HG03521 (cell line): ENCODE results near the gene LRG1.

ENCODE experiments used
- ATAC-seq: cut with Tn5 transposase; IDR thresholded peaks from one replicate; pipeline ENCODE4 v1.9.1; 2021; ENCODE audit warnings: mild to moderate bottlenecking, moderate library complexity; ENCODE audit not compliant: unreplicated experiment

LRG1 gene

DNA sequence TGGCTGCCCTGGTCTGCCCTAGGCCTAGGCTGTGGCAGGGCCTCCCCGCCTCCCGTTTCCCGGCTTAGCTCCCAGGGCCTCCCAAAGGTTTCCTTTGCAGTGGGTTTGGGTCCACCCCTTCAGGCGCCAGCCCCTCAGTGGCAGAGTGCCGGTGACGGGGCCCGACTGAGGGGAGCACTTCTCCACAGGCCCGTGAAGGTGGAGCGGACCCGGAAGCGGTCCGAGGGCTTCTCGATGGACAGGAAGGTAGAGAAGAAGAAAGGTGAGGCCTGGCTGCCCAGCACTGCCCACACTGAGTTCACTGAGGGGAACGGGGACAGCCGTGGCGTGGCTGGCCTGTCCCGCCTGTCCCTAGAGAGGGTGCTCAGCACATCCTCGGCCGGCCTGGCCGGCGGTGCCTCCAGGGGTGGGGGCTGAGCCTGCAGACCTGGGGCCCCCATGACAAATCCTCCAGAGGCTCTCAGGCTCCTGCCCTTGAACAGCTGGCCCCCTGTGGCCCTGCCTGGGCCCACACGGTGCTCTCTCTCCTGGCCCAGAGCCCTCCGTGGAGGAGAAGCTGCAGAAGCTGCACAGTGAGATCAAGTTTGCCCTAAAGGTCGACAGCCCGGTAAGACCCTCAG is 42.0 kb downstream of the LRG1 start:
- no peak for ATAC-seq

DNA sequence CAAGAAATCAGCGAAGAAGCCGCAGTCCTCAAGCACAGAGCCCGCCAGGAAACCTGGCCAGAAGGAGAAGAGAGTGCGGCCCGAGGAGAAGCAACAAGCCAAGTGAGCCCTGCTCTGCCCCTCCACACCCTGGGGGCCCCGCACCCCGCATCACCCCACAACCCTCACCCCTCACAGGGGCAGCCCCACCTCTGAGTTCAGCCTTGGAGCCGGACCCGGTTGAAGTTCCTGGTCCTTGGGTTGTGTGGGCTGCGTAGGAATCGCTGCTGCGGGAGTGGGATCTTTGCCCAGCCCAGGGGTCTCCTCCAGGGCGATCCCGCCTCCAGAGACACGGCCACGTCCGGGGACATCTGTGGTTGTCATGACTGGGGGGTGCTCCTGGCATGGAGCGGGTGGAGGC is 43.5 kb downstream of the LRG1 start:
- no peak for ATAC-seq

DNA sequence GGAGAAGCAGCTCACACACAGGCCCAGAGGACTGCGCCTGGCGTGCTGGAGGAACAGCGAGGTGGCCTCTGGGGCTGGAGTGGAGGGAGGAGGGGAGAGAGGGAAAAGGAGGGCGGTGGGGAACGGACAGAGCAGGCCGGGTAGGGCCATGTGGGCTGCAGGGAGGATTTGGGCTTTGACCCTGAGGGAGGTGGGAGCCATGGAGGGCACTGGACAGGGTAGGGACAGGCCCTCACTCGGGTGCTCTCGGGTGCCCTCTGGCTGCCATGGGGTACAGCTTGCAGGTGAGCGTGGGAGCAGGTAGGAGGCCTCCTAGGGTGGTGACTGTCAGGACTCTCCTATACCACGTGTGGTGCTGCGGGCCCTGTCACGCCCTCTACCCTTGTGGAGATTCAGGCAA is 44.4 kb downstream of the LRG1 start:
- no peak for ATAC-seq

DNA sequence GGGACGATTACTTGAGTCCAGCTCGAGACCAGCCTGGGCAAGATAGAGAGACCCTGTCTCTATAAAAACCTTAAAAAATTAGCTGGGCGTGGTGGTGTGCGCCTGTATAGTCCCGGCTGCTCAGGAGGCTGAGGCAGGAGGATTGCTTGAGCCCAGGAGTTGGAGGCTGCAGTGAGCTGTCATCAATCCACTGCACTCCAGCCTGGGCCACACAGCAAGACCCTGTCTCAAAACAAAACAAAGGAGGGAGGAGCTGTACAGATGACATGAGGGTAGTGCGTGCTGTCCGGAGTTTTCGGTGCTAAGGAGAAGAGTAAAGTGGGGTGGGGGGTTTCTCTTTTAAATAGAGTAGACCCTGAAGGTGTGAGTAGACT is 45.2 kb downstream of the LRG1 start:
- ATAC-seq: no peak

DNA sequence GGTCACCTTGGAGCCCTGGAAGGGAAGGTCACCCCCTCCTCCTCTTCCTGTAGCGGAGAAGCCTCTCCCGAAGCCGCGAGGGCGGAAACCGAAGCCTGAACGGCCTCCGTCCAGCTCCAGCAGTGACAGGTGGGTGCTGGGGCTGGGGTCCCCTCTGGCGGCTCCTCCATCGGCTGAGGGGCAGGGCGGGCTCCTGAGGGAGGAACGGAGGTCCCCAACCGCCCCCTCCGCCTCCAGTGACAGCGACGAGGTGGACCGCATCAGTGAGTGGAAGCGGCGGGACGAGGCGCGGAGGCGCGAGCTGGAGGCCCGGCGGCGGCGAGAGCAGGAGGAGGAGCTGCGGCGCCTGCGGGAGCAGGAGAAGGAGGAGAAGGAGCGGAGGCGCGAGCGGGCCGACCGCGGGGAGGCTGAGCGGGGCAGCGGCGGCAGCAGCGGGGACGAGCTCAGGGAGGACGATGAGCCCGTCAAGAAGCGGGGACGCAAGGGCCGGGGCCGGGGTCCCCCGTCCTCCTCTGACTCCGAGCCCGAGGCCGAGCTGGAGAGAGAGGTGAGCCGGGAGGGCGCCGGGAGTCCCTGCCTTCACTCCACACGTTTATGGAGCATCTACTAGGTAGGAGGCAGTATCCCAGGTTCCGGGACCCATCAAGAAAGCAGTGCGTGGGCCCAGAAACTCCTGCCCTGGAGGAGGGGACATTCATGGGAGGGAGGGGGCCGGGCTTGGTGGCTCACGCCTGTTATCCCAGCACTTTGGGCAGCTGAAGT is 45.7 kb downstream of the LRG1 start:
- no peak for ATAC-seq

DNA sequence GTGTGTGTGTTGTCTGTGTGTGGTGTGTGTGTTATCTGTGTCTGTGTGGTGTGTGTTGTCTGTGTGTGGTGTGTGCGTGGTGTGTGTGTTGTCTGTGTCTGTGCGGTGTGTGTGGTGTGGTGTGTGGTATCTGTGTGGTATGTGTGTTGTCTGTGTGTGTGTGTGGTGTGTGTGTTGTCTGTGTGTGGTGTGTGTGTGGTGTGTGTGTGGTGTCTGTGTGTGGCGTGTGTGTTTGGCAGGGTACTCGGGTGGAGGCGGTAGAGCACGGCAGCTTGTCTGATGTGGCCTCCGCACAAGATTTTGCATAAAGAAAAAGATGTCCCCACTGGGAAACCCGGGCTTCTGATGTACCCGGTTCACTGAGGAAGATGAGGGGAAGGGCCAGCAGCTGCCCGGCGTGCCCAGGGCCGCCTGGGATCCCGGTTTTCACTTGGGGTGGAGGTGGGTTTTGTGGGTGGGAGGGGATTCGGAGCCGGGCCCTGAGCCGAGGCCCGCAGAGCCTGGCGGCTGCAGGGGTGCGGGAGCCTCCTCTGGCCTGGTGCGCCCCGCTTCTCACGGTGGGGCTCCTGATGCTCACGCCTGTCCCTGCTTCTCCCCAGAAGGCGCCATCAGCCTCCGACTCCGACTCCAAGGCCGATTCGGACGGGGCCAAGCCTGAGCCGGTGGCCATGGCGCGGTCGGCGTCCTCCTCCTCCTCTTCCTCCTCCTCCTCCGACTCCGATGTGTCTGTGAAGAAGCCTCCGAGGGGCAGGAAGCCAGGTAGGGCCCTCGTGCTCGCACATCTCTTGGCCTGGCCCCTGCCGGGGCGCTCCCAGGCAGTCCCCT is 46.5 kb downstream of the LRG1 start:
- no peak for ATAC-seq

DNA sequence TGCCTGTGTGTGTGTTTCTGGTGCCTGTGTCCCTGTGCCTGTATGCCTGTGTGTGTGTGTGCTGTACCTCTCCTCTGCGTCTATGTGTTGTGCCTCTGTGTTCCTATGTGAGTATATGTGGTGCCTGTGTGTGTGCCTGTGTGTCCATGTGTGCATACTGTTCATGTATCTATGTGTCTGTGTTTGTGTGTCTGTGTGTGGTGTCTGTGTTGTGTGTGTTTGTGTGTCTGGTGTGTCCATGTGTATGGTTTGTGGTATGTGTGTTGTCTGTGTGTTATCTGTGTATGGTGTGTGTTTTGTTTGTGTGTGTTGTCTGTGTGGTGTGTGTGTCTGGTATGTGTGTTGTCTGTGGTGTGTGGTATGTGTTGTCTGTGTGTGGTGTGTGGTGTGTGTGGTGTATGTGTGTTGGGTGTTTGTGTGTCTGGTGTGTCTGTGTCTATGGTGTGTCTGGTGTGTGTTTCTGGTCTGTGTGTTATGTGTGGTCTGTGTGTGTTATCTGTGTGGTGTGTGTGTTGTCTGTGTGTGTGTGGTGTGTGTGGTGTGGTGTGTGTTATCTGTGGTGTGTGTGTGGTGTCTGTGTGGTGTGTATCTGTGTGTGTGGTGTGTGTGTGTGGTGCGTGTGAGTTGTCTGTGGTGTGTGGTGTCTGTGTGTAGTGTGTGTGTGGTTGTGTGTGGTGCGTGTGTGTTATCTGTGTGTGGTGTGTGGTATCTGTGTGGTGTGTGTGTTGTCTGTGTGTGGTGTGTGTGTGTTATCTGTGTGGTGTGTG is 47.3 kb downstream of the LRG1 start:
- no peak for ATAC-seq

DNA sequence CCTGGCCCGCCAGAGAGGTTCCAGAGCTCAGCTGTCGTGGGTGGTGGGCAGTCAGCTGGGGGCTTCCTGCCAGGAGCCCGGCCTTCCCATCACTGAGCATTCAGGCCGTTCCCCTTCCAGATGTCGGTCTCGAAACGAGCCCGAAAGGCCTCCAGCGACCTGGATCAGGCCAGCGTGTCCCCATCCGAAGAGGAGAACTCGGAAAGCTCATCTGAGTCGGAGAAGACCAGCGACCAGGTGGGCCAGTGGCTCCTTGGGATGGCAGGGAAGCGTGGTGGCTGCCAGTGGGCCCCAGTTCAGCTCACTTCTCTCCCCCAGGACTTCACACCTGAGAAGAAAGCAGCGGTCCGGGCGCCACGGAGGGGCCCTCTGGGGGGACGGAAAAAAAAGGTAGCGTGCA is 48.4 kb downstream of the LRG1 start:
- no peak for ATAC-seq

DNA sequence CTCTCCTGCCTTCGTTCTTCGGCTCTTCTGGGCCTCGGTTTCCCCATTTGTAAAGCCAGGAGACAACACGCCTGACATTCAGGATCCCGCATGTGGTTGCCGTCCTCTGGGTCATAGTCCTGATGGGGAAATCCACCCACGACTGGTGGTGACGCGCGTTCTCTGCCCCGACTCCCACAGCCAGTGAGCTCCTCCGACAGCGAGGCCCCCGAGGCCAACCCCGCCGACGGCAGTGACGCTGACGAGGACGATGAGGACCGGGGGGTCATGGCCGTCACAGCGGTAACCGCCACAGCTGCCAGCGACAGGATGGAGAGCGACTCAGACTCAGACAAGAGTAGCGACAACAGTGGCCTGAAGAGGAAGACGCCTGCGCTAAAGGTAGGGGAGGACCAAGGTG is 51.3 kb downstream of the LRG1 start:
- no peak for ATAC-seq

DNA sequence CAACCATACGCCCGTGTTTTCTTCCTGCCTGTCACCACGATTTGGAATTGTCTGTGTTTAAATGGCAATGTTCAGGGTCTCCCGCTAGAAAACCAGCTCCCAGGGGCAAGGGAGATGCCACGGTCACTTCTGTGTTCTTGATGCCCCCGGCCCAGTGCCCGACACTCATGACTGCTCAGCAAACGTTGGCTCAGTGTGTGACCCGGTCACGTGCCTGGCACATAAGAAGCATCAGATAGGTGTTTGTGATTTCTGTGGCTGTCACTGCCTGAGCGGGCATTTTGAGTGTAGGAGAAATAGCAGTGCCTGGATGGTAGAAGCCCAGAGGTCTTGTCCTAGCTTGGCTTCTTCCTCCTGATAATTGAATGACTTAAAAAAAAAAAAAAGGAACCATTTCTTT is 52.3 kb downstream of the LRG1 start:
- no peak for ATAC-seq
